Panc1 (cell line): ENCODE results near the gene ZFHX2. TPM values are rescaled to one million over a fixed set of nuclear protein-coding genes. Genes with fewer than 3 reads are reported as not detected.

Source experiments
- ATAC-seq: fragments of 200-7000 bp; cut with Tn5 transposase; 2 replicates; pipeline ENCODE4 v1.9.1; 2020; ENCODE audit warnings: mild to moderate bottlenecking, moderate library complexity
- BruUV-seq: library from RNA; stranded (reverse); fragments of 400-500 nt; replicated peaks from 2 replicates; lab custom pipeline; 2021; lab: Mats Ljungman, UMichigan
- CTCF ChIA-PET: fragments of 300-600 bp; sonication (Branson Sonifier 250); formaldehyde crosslinking; loops from one replicate; lab custom pipeline; 2022; ENCODE audit warnings: antibody characterized with exemption; lab: Charles Lee
- POLR2A ChIA-PET: fragments of 300-600 bp; sonication (Branson Sonifier 250); formaldehyde crosslinking; loops from one replicate; lab custom pipeline; 2022; ENCODE audit warnings: antibody characterized with exemption; lab: Charles Lee
- DNase-seq: peaks from one replicate; pipeline ENCODE4 v3.0.0-alpha.2; 2010; ENCODE audit warnings: low read depth, low spot score
- H3K27ac ChIP-seq: 2 replicates; pipeline ENCODE4 v1.5.1; 2011; ENCODE audit warnings: mild to moderate bottlenecking, low read length, inconsistent platforms
- H3K27me3 ChIP-seq: fragments of 200-500 bp; sonication (Bioruptor generic); 2 replicates; pipeline ENCODE4 v1.6.0; 2014; ENCODE audit warnings: low read length, inconsistent platforms; ENCODE audit not compliant: control insufficient read depth, insufficient read depth
- H3K36me3 ChIP-seq: fragments of 200-500 bp; sonication (Bioruptor generic); 2 replicates; pipeline ENCODE4 v1.5.1; 2014; ENCODE audit warnings: inconsistent platforms, mild to moderate bottlenecking, low read length, moderate library complexity; ENCODE audit not compliant: control insufficient read depth, insufficient read depth
- H3K4me1 ChIP-seq: 2 replicates; pipeline ENCODE4 v1.5.1; 2011; ENCODE audit warnings: inconsistent platforms, mild to moderate bottlenecking, low read length, moderate library complexity; ENCODE audit not compliant: control insufficient read depth, insufficient read depth
- H3K4me3 ChIP-seq, 2 experiments: 2 replicates each; pipeline ENCODE4 v1.5.1; 2011 to 2012; ENCODE audit warnings: low read depth in 2 of 2, low read length in 2 of 2, mild to moderate bottlenecking in 2 of 2, inconsistent platforms in 1 of 2, moderate library complexity in 1 of 2
- H3K9me3 ChIP-seq: fragments of 200-500 bp; sonication (Bioruptor generic); 2 replicates; pipeline ENCODE4 v1.5.1; 2014; ENCODE audit warnings: low read depth, mild to moderate bottlenecking, inconsistent platforms, low read length, moderate library complexity; ENCODE audit not compliant: control insufficient read depth, insufficient read depth
- POLR2AphosphoS5 ChIP-seq: IDR thresholded peaks from 2 replicates; pipeline ENCODE4 v1.6.1; 2012; ENCODE audit warnings: mild to moderate bottlenecking, low read depth, low read length, moderate library complexity
- SIN3A ChIP-seq: IDR thresholded peaks from 2 replicates; pipeline ENCODE4 v1.6.1; 2012; ENCODE audit warnings: low read depth, mild to moderate bottlenecking, low read length, moderate library complexity, borderline replicate concordance; ENCODE audit not compliant: insufficient read depth
- TCF7L2 ChIP-seq: IDR thresholded peaks from 2 replicates; pipeline ENCODE4 v1.6.1; 2011; ENCODE audit warnings: mild to moderate bottlenecking, low read depth, low read length, inconsistent platforms
- in situ Hi-C: cut with HindIII; loops from 2 replicates; pipeline ENCODE4 v1.10.0; 2016; ENCODE audit warnings: low sequenced_read_pairs, low pct_unique_long_range_greater_than_20kb
- intact Hi-C: fragments of 100-400 bp; cut with micrococcal nuclease; formaldehyde crosslinking; loops from one replicate; pipeline ENCODE4 v1.10.0; 2022; ENCODE audit not compliant: unreplicated experiment
- total RNA-seq: library from RNA; stranded (reverse); gene quantifications from one replicate; pipeline ENCODE4 v1.2.1, GENCODE V29; 2021; ENCODE audit not compliant: unreplicated experiment
- TF ChIP-seq, protein P1 (sequence below), 2 experiments: IDR thresholded peaks; 2 replicates each; pipeline ENCODE4 v1.6.1; 2011 to 2012; ENCODE audit warnings: low read depth in 2 of 2, control low read depth in 1 of 2, low read length in 1 of 2, mild to moderate bottlenecking in 1 of 2, moderate library complexity in 1 of 2; ENCODE audit not compliant: insufficient read depth in 1 of 2
- TF ChIP-seq, protein P2 (sequence below): fragments of 450-650 bp; IDR thresholded peaks from 2 replicates; pipeline ENCODE4 v1.5.1; 2017; ENCODE audit warnings: mild to moderate bottlenecking

Gene ZFHX2
- total RNA-seq, 1 experiment from 2014 or later, result 2.4 TPM

DNA sequence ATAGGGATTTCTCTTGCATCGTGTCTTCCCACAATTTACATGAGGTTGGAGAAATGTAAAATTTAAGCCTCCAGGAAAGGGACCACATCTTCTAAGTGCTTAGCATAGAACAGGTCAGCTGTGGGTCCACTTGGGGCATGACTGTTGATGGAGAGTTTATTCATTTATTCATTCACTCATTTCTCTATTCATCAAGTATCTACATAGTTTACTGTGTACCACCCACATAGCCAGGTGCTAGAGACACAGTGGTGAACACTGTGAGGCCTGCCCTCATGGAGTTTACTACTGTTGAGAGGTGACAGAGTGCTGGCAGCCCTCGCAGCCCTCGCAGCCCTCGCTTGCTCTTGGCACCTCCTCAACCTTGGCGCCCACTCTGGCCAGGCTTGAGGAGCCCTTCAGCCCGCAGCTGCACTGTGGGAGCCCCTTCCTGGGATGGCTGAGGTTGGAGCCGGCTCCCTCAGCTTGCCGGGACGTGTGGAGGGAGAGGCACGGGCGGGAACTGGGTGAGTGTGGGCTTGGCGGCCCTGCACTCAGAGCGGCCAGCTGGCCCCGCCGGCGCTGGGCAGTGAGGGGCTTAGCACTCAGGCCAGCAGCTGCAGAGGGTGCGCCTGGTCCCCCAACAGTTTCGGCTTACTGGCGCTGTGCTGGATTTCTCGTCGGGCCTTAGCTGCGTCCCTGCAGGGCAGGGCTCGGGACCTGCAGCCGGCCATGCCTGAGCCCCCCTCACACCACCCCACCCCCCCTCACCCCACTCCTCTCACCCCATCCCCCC is 28.8 kb upstream of the ZFHX2 start:
- ATAC-seq, result no peak
- POLR2A ChIA-PET, result no interaction called here
- H3K4me1 ChIP-seq, result no peaks in the 10 kb centered on the region
- CTCF ChIA-PET, result no interaction called here
- no peaks in the 10 kb centered on the region for H3K27me3 ChIP-seq
- no peak overlapping the region for H3K4me3 ChIP-seq
- H3K27ac ChIP-seq, result no peak overlapping the region
- H3K9me3 ChIP-seq, result no peaks in the 10 kb centered on the region
- in situ Hi-C loops, result no loop called here
- no TSS peak for BruUV-seq
- intact Hi-C loops, result no loop called here
- no peak for DNase-seq
- no peaks in the 10 kb centered on the region for H3K36me3 ChIP-seq
- no peak for TF ChIP-seq TCF7L2

DNA sequence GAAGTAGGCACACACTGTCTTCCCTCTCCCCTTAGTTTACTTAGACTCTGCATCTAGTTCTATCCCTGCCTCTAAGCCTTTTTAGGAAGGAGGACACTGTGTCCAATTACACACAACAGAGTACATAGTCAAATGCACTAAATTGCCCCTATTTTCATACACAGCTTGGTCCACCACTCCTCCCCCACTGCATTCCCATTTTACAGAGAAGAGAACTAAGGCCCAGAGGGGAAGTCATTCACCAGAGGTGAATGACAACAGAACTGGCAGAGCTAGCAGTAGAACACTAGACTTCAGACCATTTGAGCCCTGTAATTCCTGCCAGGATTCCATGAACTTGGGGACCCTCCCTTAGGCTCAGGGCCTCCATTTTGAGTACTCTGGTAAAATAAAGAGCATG is 28.2 kb upstream of the ZFHX2 start:
- Histone ChIP-seq H3K4me3 (no peak overlapping the region), H3K9me3 (no peaks in the 10 kb centered on the region), H3K36me3 (no peaks in the 10 kb centered on the region), H3K27me3 (no peaks in the 10 kb centered on the region), H3K27ac (no peak overlapping the region), H3K4me1 (no peaks in the 10 kb centered on the region)
- intact Hi-C loops, result no loop called here
- no peak for DNase-seq
- no peak for ATAC-seq
- in situ Hi-C loops, result no loop called here
- no TSS peak for BruUV-seq
- TF ChIP-seq POLR2AphosphoS5, result no peak
- CTCF ChIA-PET, result no interaction called here
- POLR2A ChIA-PET, result no interaction called here

DNA sequence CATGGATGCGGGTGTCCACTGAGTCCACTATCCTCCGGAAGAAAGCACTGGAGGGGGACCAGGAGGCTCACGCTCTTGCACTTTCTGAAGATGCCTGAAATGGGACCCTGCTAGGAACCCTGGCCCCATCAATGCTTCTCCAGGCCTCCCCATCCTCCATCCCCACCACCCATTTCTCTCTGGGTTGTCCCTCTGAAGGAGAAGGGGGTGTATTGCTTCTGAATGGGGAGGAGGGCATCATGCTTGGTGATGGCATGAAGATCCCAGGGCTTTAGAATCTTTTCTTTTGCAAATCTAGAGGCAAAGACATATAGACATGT is 27.7 kb upstream of the ZFHX2 start:
- in situ Hi-C loops (no loop called here), intact Hi-C loops (no loop called here)
- no peaks in the 10 kb centered on the region for H3K27me3 ChIP-seq
- ATAC-seq (no peak), DNase-seq (no peak)
- no peak overlapping the region; a peak in 1 of 4 replicates for H3K4me3 ChIP-seq
- BruUV-seq, result no TSS peak
- POLR2A ChIA-PET, result no interaction called here
- H3K27ac ChIP-seq, result no peak overlapping the region
- TF ChIP-seq POLR2AphosphoS5, result no peak
- no peak for TF ChIP-seq SIN3A
- TF ChIP-seq, protein P1, sequence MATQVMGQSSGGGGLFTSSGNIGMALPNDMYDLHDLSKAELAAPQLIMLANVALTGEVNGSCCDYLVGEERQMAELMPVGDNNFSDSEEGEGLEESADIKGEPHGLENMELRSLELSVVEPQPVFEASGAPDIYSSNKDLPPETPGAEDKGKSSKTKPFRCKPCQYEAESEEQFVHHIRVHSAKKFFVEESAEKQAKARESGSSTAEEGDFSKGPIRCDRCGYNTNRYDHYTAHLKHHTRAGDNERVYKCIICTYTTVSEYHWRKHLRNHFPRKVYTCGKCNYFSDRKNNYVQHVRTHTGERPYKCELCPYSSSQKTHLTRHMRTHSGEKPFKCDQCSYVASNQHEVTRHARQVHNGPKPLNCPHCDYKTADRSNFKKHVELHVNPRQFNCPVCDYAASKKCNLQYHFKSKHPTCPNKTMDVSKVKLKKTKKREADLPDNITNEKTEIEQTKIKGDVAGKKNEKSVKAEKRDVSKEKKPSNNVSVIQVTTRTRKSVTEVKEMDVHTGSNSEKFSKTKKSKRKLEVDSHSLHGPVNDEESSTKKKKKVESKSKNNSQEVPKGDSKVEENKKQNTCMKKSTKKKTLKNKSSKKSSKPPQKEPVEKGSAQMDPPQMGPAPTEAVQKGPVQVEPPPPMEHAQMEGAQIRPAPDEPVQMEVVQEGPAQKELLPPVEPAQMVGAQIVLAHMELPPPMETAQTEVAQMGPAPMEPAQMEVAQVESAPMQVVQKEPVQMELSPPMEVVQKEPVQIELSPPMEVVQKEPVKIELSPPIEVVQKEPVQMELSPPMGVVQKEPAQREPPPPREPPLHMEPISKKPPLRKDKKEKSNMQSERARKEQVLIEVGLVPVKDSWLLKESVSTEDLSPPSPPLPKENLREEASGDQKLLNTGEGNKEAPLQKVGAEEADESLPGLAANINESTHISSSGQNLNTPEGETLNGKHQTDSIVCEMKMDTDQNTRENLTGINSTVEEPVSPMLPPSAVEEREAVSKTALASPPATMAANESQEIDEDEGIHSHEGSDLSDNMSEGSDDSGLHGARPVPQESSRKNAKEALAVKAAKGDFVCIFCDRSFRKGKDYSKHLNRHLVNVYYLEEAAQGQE (IDR thresholded peaks at IDR 0.05; ENCODE audit: insufficient read depth in 1 of 2, low read depth in 2 of 2, low read length in 1 of 2), result no peak
- no peak for TF ChIP-seq TCF7L2
- TF ChIP-seq, protein P2, sequence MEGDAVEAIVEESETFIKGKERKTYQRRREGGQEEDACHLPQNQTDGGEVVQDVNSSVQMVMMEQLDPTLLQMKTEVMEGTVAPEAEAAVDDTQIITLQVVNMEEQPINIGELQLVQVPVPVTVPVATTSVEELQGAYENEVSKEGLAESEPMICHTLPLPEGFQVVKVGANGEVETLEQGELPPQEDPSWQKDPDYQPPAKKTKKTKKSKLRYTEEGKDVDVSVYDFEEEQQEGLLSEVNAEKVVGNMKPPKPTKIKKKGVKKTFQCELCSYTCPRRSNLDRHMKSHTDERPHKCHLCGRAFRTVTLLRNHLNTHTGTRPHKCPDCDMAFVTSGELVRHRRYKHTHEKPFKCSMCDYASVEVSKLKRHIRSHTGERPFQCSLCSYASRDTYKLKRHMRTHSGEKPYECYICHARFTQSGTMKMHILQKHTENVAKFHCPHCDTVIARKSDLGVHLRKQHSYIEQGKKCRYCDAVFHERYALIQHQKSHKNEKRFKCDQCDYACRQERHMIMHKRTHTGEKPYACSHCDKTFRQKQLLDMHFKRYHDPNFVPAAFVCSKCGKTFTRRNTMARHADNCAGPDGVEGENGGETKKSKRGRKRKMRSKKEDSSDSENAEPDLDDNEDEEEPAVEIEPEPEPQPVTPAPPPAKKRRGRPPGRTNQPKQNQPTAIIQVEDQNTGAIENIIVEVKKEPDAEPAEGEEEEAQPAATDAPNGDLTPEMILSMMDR, result no peak
- no peaks in the 10 kb centered on the region for H3K4me1 ChIP-seq
- H3K9me3 ChIP-seq, result no peaks in the 10 kb centered on the region
- CTCF ChIA-PET, result no interaction called here
- no peaks in the 10 kb centered on the region for H3K36me3 ChIP-seq
